Testis (tissue), 2 donors: Measurements from ENCODE around the gene NPIPB2.

ENCODE experiments used
- POLR2A ChIP-seq: fragments of 450-650 bp; IDR thresholded peaks from one replicate; pipeline ENCODE4 v1.6.1; 2017; ENCODE audit warnings: antibody characterized with exemption, mild to moderate bottlenecking, moderate library complexity
- TF ChIP-seq, protein P1 (sequence below), 3 experiments: fragments of 450-650 bp in 2 of 3; fragments of 200-600 bp in 1 of 3; sonication (generic) in 1 of 3; IDR thresholded peaks; one replicate each; pipeline ENCODE4 v1.5.1; 2016 to 2019; ENCODE audit warnings: antibody characterized with exemption in 3 of 3, mild to moderate bottlenecking in 2 of 3, moderate library complexity in 1 of 3

DNA sequence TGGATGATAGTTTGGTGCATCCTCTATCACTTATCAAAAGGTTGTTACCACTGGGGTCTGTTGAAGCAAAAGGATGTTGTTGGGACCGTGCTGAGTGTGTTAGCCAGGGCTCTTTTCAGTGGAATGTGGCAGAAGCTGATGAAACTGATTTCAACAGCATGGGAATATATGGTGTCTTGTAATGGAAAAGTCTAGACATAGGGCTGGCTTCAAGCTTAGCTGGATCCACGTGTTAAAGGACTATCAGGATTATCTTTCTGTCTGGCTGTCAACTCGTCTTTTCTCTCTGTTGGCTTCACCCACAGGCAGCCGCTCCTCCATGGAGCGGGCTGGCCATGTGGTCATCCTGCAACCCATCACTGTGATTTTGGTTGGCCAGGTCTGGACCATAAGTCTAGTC, 43.4 kb upstream of the NPIPB2 start:
- TF ChIP-seq, protein P1, sequence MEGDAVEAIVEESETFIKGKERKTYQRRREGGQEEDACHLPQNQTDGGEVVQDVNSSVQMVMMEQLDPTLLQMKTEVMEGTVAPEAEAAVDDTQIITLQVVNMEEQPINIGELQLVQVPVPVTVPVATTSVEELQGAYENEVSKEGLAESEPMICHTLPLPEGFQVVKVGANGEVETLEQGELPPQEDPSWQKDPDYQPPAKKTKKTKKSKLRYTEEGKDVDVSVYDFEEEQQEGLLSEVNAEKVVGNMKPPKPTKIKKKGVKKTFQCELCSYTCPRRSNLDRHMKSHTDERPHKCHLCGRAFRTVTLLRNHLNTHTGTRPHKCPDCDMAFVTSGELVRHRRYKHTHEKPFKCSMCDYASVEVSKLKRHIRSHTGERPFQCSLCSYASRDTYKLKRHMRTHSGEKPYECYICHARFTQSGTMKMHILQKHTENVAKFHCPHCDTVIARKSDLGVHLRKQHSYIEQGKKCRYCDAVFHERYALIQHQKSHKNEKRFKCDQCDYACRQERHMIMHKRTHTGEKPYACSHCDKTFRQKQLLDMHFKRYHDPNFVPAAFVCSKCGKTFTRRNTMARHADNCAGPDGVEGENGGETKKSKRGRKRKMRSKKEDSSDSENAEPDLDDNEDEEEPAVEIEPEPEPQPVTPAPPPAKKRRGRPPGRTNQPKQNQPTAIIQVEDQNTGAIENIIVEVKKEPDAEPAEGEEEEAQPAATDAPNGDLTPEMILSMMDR (IDR thresholded peaks at IDR 0.05), result no peak
- no peak for TF ChIP-seq POLR2A
